ENCODE data around the gene SHISA7. TPM values are rescaled to one million over a fixed set of nuclear protein-coding genes. Genes with fewer than 3 reads are reported as not detected.

The SHISA7 gene
- total RNA-seq, 2 experiments from 2014 or later: not detected

DNA sequence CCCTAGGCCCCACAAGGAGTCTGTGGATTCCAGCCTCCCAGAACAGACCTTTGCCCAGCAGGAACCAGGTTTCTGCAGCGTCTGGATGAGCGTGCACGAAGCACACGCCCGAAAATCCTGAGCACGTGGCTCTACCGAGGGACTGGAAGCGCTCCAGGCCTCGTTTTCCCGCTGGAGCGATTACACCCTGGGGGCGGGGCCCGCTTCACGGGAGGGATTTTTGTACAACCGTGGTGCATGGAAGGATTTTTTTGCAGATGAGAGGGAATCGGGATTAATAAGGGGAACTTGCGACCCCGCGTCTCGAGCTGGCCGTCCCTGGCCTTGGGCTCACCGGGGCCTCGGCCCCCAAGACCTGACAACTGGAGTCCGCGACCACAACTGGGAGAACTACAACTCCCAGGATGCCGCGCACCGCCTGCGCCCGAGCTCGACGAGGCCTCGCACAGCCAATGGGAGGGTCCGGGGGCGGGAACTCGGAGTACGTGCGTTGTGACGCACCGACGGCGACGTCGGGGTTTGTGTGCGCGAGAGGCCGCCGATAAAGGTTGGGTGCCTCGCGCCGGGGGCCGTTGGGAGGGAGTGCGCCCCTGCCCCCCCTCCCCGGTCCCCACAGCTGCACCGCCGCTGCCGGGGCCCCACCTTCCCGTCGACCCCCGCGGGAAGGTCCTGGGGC, 33.1 kb upstream of the SHISA7 start, which contains the start of gene ZNF628:
TSS of gene ZNF628 (plus strand) at position 518 of the 676 bp plus-strand sequence. CDS start 3,294 bp downstream, outside the sequence.
- peaks cover 33% of the 10 kb centered on the region for H3K4me1 Mint-ChIP-seq

DNA sequence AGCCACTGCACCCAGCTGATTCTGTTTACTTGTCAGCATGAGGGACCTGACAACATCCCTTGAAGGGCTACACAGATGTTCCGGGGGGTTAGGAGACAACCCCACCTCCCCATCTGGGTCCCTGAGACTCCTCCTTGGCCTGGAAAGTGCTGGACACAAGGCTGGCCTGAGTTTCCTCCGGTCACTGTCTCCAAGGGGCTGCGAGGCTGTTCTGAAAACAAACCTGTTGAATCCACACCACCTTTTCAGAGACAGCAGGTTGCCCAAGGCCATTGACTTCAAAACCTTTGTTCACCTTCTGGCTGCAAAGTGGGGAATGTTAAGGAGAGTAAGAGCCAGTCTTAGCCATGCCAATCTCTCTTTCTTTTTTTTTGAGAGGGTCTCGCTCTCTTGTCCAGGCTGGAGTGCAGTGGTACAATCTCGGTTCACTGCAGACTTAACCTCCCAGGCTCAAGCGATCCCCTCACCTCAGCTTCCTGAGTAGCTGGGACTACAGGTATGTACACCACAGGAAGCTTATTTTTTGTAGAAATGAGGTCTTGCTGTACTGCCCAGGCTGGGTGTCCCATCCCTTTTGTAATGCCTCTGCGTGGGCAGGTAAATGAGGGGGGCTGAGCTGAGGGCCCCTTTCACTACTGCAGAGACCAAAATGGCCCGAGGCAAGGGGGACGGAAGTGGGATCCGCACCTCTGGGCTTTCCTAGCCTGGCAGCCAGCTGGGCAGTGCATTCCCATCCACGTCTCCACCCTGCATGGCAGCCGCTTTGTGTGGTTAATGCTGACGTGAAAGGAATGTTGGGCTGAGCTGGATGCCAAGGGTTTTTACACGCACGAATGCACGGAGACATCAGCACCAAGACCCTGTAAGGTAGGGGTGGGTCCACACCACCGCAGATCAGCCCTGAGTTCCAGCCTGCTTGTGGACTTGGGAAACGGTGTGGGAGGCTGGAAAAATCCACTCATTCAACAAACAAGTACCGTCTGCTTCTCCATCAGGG, 31.5 kb upstream of the SHISA7 start:
- Mint-ChIP-seq H3K4me1 (peaks cover 26% of the 10 kb centered on the region), H3K9me3 (no peaks in the 10 kb centered on the region), H3K27ac (no peak overlapping the region), H3K4me3 (no peak overlapping the region), H3K27me3 (no peaks in the 10 kb centered on the region), H3K36me3 (ENCODE audit: low read depth) (no peaks in the 10 kb centered on the region)
- CTCF ChIA-PET: interaction anchor here (2.1 kb wide), 1 partner anchor 29 kb away, joined by 8 read pairs; no protein-coding TSS in a partner anchor
- no peak for DNase-seq
- POLR2A ChIA-PET: no interaction called here

More for the DNA sequence above, 33.1 kb upstream of the SHISA7 start, which contains the start of gene ZNF628:
- Mint-ChIP-seq H3K27ac (peak within 1 kb of the TSS; percentile 90), H3K36me3 (ENCODE audit: low read depth) (peaks cover 2% of the 10 kb centered on the region), H3K4me3 (peak within 1 kb of the TSS; percentile 87), H3K27me3 (no peaks in the 10 kb centered on the region), H3K9me3 (no peaks in the 10 kb centered on the region)
- DNase-seq: peak; percentile 98
- POLR2A ChIA-PET: interaction anchor here (0.6 to 1.0 kb wide), 2 partner anchors 9 kb away, joined by 3 to 5 read pairs; partner anchors contain the start of gene NAT14
- CTCF ChIA-PET: interaction anchor here (0.7 to 2.7 kb wide), 8 partner anchors 8 to 303 kb away, joined by 3 to 17 read pairs (median 3); partner anchors contain the start of gene KMT5C

DNA sequence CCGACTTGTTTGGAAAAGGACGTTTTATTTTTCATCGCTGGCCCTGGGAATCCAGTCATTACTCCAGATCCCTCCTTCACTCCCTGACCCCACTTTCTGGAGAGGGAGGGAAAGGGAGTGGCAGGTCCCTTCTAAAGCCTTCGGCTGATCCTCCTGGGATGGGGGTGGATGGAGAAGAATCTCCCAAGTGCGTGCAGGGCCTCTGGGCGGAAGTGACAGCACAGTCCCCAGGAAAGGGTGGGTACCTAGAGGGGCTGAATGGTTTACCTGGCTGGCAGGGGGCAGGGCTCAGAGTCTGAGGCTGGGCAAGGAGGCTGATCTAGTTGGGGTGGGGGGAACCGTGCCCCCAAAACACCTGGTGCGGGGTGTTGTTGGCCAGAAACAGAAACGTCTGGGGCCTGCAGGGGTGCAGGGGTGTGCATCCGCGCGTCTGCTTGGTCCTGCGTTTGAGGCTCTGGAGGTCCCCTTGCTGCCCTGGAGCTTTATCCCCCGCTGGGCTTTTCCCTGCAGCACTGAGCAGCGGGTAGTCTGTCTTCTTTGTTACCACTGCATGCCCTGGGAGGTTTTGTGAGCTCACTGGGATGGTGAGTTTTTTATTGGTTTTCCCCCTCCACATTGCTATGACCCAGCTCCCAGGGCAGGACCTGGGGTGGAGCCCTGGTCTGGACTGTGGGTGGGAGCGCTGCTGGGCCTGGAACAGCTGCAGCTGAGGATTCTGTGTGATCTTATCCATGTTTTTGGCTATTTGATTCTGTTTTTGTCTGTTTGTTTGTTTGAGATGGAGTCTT, 30.3 kb upstream of the SHISA7 start:
- DNase-seq: no peak
- H3K4me3 Mint-ChIP-seq: no peak overlapping the region
- H3K9me3 Mint-ChIP-seq: no peaks in the 10 kb centered on the region
- POLR2A ChIA-PET: no interaction called here
- H3K4me1 Mint-ChIP-seq: peaks cover 16% of the 10 kb centered on the region
- no peaks in the 10 kb centered on the region for H3K36me3 Mint-ChIP-seq (ENCODE audit: low read depth)
- H3K27me3 Mint-ChIP-seq: no peaks in the 10 kb centered on the region
- CTCF ChIA-PET: interaction anchor here (1.3 to 2.1 kb wide), 2 partner anchors 12 to 30 kb away, joined by 3 to 8 read pairs; partner anchors contain the start of gene ISOC2
- peak overlapping the region; percentile 72 for H3K27ac Mint-ChIP-seq

DNA sequence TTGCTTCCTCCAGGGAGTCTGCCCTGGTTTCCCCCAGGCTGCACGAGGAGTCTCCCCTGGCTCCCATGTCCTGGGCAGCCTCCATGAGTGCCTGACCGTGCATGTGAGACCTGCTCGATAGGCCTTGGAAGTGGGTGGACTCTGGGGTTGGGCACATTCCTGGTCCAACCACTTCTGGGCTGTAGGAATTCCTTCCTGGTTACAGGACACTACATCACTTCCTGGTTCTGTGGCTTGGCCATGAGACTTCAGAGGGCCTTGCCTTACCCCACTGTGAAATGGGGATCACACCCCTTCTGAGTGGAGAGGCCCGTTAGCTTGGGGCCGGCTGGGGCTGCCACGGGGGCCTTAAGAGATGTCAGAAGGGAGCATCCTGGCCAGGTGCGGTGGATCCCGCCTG, 29.4 kb upstream of the SHISA7 start:
- Mint-ChIP-seq H3K27ac (no peak overlapping the region), H3K36me3 (ENCODE audit: low read depth) (no peaks in the 10 kb centered on the region), H3K27me3 (no peaks in the 10 kb centered on the region), H3K4me3 (no peak overlapping the region), H3K9me3 (no peaks in the 10 kb centered on the region), H3K4me1 (peaks cover 10% of the 10 kb centered on the region)
- ChIA-PET POLR2A (no interaction called here), CTCF (no interaction called here)
- no peak for DNase-seq

DNA sequence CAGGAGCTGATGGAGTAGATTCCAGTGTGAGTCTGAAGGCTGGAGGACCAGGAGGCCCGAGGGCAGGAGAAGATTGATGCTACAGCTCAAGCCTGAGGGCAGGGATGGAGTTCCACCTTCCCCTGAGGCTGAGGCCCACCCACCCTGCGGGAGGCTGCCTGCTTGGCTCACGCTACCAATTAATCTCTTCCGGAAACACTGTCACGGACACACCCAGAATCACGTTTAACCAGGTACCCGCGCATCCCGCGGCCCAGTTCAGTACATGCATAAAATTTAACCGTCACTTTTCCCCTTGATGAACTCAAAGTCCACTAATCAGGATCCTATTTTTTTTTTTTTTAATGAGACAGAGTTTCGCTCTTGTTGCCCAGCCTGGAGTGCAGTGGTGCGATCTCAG, 28.2 kb upstream of the SHISA7 start:
- H3K36me3 Mint-ChIP-seq (ENCODE audit: low read depth): no peaks in the 10 kb centered on the region
- ChIA-PET CTCF (interaction anchor here (1.3 kb wide), 1 partner anchor 33 kb away, joined by 8 read pairs; no protein-coding TSS in a partner anchor), POLR2A (no interaction called here)
- peaks cover 2% of the 10 kb centered on the region for H3K27me3 Mint-ChIP-seq
- no peak overlapping the region for H3K4me3 Mint-ChIP-seq
- DNase-seq: no peak
- peaks cover 6% of the 10 kb centered on the region for H3K4me1 Mint-ChIP-seq
- H3K27ac Mint-ChIP-seq: no peak overlapping the region
- H3K9me3 Mint-ChIP-seq: no peaks in the 10 kb centered on the region

DNA sequence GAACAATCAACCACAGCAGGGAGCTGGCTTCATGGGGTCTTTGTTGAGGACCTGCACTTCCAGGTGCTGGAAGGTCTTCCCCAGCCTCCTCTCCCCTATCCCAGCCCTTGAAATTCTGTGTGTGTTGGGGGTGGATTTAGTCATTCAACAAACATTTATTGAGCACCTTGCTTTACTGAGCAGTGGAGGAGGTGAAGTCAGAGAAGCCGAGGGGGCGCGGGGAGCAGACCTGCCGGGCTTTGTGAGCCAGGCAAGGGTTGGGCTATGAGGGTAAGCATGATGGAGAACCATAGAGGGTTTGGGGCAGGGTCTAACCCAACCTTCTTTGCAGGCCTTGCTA, 24.9 kb upstream of the SHISA7 start:
- H3K36me3 Mint-ChIP-seq (ENCODE audit: low read depth): no peaks in the 10 kb centered on the region
- H3K9me3 Mint-ChIP-seq: no peaks in the 10 kb centered on the region
- ChIA-PET POLR2A (no interaction called here), CTCF (interaction anchor here (0.5 to 3.0 kb wide), 14 partner anchors 9 to 797 kb away, joined by 3 to 22 read pairs (median 5); partner anchors contain the start of gene ZNF628)
- no peak for DNase-seq
- H3K27me3 Mint-ChIP-seq: peaks cover 2% of the 10 kb centered on the region
- H3K4me1 Mint-ChIP-seq: peaks cover 3% of the 10 kb centered on the region
- H3K4me3 Mint-ChIP-seq: no peak overlapping the region
- no peak overlapping the region for H3K27ac Mint-ChIP-seq

DNA sequence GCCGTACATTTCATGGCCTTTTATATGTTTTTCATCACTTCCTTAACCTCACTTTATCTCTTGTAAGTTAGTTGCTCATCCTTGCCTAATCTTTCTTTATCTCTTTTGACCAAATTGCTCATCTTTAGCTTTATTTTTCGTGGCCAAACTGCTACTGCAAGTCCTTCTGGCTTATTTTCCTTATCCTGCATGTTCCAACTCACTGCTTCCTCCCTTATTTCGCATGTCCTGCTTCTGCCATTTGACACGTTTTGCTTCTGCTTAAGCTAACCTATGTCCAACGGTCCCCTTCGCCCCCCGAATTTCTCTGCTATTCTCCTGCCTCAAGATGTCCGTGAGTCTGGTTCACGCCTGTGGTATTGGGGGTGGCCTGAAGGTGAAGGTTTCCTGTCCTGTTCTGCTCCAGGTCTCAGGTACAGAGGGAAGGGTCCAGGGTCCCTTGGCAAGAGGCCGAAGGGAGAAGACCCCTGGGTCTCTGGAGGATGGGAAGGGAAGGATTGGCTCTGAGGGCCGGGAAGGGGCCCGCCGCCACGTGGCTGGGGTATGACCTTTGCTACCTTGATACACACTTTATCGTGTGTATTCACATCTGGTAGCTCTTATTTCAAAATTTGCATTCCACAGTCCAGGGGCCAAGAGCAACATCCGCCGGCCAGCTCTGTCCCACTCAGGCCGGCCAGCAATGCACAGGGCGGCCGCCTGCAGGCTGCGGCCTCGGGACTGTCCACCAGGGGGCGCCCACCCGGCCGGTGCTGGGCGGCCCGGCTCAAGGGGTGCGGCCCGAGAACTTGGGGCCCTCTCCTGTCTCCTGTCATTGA, 24.3 kb upstream of the SHISA7 start:
- Mint-ChIP-seq H3K4me1 (peaks cover 7% of the 10 kb centered on the region), H3K27ac (peak overlapping the region; percentile 9), H3K9me3 (no peaks in the 10 kb centered on the region), H3K36me3 (ENCODE audit: low read depth) (no peaks in the 10 kb centered on the region), H3K27me3 (peaks cover 2% of the 10 kb centered on the region), H3K4me3 (no peak overlapping the region)
- ChIA-PET CTCF (interaction anchor here (0.5 to 3.0 kb wide), 16 partner anchors 9 to 1377 kb away, joined by 3 to 22 read pairs (median 3); partner anchors contain the start of genes U2AF2 and ZNF628), POLR2A (interaction anchor here (0.5 kb wide), 1 partner anchor 9 kb away, joined by 3 read pairs; the partner anchor contains the start of gene ZNF628)
- DNase-seq: peak; percentile 65

DNA sequence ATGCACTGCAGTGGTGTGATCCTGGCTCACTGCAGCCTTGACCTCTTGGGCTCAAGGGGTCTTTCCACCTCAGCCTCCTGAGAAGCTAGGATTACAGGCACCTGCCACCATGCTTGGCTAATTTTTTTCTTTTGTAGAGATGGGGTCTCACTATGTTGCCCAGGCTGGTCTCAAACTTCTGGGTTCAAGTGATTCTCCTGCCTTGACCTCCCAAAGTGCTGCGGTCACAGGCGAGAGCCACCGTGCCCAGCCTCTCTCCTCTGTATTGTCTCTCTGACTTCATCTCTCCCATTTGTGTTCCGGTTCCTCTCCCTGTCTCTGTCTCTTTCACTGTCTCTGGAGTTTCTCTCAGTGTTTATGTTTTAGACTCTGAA, 23.1 kb upstream of the SHISA7 start:
- Mint-ChIP-seq H3K36me3 (ENCODE audit: low read depth) (no peaks in the 10 kb centered on the region), H3K9me3 (no peaks in the 10 kb centered on the region), H3K27me3 (peaks cover 2% of the 10 kb centered on the region), H3K27ac (no peak overlapping the region), H3K4me1 (peaks cover 16% of the 10 kb centered on the region), H3K4me3 (no peak overlapping the region)
- CTCF ChIA-PET: interaction anchor here (1.1 to 3.0 kb wide), 3 partner anchors 8 to 166 kb away, joined by 3 to 22 read pairs (median 4); no protein-coding TSS in a partner anchor
- DNase-seq: no peak
- POLR2A ChIA-PET: no interaction called here

DNA sequence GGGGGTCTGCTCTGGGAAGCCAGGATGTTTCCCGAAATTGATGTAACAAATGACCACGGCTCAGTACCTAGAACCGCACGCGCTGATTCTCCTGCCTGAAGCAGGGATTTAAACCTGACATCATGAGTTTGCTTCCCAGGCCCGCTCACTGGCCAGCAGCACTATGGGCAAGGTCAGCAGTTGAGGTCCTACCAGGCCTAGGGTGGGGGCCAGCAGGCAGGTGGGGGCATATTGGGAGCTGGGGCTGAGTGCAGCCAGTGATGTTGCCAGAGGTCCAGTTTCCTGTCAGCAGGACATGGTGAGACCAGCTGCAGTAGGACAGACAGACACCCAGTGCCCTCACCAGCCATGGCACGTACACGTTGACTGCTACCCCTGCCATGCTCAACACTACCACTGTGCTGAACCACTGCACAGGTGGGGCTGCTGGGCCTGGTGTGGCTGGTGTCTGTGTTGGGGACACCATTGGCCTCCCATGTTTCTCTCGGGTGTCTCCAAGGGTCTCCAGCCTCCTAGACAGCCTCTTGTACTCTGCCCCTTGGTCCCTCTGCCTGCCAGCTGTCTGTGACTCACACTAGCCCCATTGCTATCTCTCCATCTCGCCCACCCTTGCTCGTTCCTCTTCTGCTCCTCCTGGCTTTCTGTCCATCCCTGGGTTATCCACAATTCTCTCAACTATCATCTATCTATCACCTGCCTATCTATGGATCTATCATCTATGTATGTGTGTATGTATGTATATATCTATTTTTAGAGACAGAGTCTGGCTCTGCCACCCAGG, 22.6 kb upstream of the SHISA7 start:
- no peak for DNase-seq
- Mint-ChIP-seq H3K4me3 (no peak overlapping the region), H3K27me3 (peaks cover 2% of the 10 kb centered on the region), H3K4me1 (peaks cover 20% of the 10 kb centered on the region), H3K9me3 (no peaks in the 10 kb centered on the region), H3K36me3 (ENCODE audit: low read depth) (no peaks in the 10 kb centered on the region), H3K27ac (no peak overlapping the region)
- POLR2A ChIA-PET: no interaction called here
- CTCF ChIA-PET: interaction anchor here (1.1 to 3.0 kb wide), 3 partner anchors 8 to 167 kb away, joined by 3 to 22 read pairs (median 4); no protein-coding TSS in a partner anchor

DNA sequence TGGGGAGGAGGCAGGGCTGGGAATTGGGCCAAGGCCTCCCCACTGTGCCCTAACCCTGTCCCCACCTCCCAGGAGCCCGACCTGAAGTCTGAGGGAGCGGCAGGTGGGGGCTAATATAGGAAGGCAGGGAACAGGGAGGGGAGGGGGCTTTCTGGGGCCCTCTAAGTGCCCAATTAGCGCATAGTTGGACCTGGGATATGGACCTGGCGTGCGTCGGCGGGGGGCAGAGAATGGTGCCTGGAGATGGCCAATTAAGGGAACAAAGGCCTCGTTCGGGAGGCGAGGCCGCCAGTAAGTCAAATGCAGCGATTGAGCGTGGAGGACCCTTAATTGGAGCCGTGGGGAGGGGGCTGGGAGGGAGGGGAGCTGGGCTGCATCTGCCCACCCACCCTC, 21.6 kb upstream of the SHISA7 start, which contains the start of gene C19orf85:
TSS of gene C19orf85 (minus strand) at position 90 of the 393 bp plus-strand sequence. CDS start 197 bp downstream, outside the sequence.
- ChIA-PET POLR2A (no interaction called here), CTCF (no interaction called here)
- Mint-ChIP-seq H3K4me3 (no peak within 1 kb of the TSS), H3K9me3 (no peaks in the 10 kb centered on the region), H3K4me1 (peaks cover 27% of the 10 kb centered on the region), H3K36me3 (ENCODE audit: low read depth) (no peaks in the 10 kb centered on the region), H3K27me3 (peaks cover 2% of the 10 kb centered on the region), H3K27ac (no peak within 1 kb of the TSS)
- DNase-seq: no peak
